Measurements from ENCODE around the gene RAB6A. TPM values are rescaled to one million over a fixed set of nuclear protein-coding genes. Genes with fewer than 3 reads are reported as not detected.

Gene RAB6A
- total and polyA plus RNA-seq, 2 of the 8 experiments (the other 6 are each of a cell fraction or from before 2014, with no cell fraction given) = 24.4 to 88.6 TPM

DNA sequence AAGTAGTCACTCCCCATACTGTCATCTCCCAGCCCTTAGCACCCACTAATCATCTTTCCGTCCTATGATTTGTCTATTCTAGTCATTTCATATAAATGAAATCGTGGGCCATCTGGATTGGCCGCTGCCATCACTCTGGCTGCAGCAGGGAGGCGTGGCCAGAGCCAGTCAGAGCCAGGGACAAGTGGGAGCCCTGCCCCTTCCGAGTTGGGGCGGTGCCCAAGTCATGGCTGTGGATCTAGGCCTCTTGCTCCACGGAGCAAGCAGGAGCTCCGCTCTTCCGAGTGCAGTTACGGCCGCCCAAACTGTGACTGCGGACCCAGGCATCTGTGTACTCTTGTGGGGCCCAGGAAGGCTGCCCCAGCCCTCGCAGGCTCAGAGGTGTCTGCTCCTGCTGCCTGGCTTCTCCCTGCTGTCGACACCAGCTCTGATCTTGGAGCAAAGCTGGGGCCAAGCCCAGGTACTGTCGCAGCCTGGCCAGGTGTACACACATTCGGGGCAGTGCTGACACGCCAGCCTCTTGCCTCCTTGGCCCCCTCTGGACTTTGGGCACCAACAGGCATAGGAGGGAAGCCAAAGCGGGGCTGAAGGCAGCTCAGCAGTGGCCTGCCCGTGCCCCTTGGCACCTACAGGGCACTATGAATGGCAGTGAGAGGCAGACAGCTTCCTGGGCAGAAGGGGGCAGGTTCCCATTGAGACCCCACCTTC is 35.2 kb upstream of the RAB6A start (continued):
- TF ChIP-seq, protein P1, sequence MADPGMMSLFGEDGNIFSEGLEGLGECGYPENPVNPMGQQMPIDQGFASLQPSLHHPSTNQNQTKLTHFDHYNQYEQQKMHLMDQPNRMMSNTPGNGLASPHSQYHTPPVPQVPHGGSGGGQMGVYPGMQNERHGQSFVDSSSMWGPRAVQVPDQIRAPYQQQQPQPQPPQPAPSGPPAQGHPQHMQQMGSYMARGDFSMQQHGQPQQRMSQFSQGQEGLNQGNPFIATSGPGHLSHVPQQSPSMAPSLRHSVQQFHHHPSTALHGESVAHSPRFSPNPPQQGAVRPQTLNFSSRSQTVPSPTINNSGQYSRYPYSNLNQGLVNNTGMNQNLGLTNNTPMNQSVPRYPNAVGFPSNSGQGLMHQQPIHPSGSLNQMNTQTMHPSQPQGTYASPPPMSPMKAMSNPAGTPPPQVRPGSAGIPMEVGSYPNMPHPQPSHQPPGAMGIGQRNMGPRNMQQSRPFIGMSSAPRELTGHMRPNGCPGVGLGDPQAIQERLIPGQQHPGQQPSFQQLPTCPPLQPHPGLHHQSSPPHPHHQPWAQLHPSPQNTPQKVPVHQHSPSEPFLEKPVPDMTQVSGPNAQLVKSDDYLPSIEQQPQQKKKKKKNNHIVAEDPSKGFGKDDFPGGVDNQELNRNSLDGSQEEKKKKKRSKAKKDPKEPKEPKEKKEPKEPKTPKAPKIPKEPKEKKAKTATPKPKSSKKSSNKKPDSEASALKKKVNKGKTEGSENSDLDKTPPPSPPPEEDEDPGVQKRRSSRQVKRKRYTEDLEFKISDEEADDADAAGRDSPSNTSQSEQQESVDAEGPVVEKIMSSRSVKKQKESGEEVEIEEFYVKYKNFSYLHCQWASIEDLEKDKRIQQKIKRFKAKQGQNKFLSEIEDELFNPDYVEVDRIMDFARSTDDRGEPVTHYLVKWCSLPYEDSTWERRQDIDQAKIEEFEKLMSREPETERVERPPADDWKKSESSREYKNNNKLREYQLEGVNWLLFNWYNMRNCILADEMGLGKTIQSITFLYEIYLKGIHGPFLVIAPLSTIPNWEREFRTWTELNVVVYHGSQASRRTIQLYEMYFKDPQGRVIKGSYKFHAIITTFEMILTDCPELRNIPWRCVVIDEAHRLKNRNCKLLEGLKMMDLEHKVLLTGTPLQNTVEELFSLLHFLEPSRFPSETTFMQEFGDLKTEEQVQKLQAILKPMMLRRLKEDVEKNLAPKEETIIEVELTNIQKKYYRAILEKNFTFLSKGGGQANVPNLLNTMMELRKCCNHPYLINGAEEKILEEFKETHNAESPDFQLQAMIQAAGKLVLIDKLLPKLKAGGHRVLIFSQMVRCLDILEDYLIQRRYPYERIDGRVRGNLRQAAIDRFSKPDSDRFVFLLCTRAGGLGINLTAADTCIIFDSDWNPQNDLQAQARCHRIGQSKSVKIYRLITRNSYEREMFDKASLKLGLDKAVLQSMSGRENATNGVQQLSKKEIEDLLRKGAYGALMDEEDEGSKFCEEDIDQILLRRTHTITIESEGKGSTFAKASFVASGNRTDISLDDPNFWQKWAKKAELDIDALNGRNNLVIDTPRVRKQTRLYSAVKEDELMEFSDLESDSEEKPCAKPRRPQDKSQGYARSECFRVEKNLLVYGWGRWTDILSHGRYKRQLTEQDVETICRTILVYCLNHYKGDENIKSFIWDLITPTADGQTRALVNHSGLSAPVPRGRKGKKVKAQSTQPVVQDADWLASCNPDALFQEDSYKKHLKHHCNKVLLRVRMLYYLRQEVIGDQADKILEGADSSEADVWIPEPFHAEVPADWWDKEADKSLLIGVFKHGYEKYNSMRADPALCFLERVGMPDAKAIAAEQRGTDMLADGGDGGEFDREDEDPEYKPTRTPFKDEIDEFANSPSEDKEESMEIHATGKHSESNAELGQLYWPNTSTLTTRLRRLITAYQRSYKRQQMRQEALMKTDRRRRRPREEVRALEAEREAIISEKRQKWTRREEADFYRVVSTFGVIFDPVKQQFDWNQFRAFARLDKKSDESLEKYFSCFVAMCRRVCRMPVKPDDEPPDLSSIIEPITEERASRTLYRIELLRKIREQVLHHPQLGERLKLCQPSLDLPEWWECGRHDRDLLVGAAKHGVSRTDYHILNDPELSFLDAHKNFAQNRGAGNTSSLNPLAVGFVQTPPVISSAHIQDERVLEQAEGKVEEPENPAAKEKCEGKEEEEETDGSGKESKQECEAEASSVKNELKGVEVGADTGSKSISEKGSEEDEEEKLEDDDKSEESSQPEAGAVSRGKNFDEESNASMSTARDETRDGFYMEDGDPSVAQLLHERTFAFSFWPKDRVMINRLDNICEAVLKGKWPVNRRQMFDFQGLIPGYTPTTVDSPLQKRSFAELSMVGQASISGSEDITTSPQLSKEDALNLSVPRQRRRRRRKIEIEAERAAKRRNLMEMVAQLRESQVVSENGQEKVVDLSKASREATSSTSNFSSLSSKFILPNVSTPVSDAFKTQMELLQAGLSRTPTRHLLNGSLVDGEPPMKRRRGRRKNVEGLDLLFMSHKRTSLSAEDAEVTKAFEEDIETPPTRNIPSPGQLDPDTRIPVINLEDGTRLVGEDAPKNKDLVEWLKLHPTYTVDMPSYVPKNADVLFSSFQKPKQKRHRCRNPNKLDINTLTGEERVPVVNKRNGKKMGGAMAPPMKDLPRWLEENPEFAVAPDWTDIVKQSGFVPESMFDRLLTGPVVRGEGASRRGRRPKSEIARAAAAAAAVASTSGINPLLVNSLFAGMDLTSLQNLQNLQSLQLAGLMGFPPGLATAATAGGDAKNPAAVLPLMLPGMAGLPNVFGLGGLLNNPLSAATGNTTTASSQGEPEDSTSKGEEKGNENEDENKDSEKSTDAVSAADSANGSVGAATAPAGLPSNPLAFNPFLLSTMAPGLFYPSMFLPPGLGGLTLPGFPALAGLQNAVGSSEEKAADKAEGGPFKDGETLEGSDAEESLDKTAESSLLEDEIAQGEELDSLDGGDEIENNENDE (IDR thresholded peaks at IDR 0.05; ENCODE audit: insufficient replicate concordance, low read length) = no peak
- no peak for TF ChIP-seq SP1 (IDR thresholded peaks at IDR 0.05; ENCODE audit: low read depth, low read length)
- TF ChIP-seq ASH2L (IDR thresholded peaks at IDR 0.05; ENCODE audit: low read length) = no peak
- TF ChIP-seq BACH1 (IDR thresholded peaks at IDR 0.05; ENCODE audit: low read length) = no peak
- no peak for TF ChIP-seq TAF7 (optimal IDR thresholded peaks at IDR 0.05; ENCODE audit: borderline replicate concordance, low read depth, low read length)
- no peak for TF ChIP-seq CTBP2 (IDR thresholded peaks at IDR 0.05; ENCODE audit: borderline replicate concordance, insufficient read depth, insufficient read length, low read length)
- TF ChIP-seq POLR2AphosphoS5 (IDR thresholded peaks at IDR 0.05; ENCODE audit: low read depth, low read length) = no peak
- no peak for TF ChIP-seq ZNF274 (IDR thresholded peaks at IDR 0.05; ENCODE audit: borderline replicate concordance, extremely low read depth, low read length)
- TF ChIP-seq NRF1 (IDR thresholded peaks at IDR 0.05; ENCODE audit: low read depth, low read length) = no peak

All from H1 (cell line).